Mammary epithelial cell (primary cell): Measurements from ENCODE around the gene MAP2K7.

Experiments
- EZH2 ChIP-seq: IDR thresholded peaks from 2 replicates; pipeline ENCODE4 v1.6.1; 2012; ENCODE audit warnings: low read length, inconsistent platforms, borderline replicate concordance
- TF ChIP-seq, protein P1 (sequence below), 2 donors: IDR thresholded peaks in 1 of 2; conservative IDR thresholded peaks in 1 of 2; 2 replicates each; pipeline ENCODE4 v1.5.1; 2011 to 2012; ENCODE audit warnings: inconsistent platforms in 2 of 2, low read length in 2 of 2, mild to moderate bottlenecking in 2 of 2, control low read depth in 1 of 2, low read depth in 1 of 2; ENCODE audit not compliant: insufficient read depth in 1 of 2; ENCODE audit errors: extremely low read depth in 1 of 2

DNA sequence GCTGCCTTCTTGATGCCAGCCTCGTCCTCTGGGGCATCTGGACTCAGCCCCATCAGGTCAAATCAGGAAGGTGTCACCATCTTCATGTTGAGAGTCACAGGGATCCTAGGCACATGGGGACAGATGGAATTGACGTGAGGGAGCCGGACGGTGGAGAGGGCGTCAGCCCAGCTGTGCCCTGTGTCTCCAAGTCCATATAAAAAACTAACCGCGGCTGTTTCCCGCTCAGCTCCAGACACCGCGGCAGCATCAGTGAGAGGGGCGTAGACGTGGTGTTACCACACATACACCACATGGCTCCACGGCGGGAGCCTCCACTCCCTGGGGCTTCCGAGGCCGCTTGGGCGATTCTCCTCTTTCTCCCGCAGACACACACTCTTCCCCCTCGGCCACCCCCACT lies 23.8 kb upstream of the MAP2K7 start:
- TF ChIP-seq, protein P1, sequence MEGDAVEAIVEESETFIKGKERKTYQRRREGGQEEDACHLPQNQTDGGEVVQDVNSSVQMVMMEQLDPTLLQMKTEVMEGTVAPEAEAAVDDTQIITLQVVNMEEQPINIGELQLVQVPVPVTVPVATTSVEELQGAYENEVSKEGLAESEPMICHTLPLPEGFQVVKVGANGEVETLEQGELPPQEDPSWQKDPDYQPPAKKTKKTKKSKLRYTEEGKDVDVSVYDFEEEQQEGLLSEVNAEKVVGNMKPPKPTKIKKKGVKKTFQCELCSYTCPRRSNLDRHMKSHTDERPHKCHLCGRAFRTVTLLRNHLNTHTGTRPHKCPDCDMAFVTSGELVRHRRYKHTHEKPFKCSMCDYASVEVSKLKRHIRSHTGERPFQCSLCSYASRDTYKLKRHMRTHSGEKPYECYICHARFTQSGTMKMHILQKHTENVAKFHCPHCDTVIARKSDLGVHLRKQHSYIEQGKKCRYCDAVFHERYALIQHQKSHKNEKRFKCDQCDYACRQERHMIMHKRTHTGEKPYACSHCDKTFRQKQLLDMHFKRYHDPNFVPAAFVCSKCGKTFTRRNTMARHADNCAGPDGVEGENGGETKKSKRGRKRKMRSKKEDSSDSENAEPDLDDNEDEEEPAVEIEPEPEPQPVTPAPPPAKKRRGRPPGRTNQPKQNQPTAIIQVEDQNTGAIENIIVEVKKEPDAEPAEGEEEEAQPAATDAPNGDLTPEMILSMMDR (conservative IDR thresholded peaks at IDR 0.05 in 1 of 2, IDR thresholded peaks at IDR 0.05 in 1 of 2; ENCODE audit: extremely low read depth in 1 of 2, insufficient read depth in 1 of 2, low read depth in 1 of 2, low read length in 2 of 2): no peak
- TF ChIP-seq EZH2: no peak
